GM21528 (cell line): ENCODE measurements around the gene ADD2.
"Not testable (repeated sequence)": the region's sequence is repeated elsewhere in the genome, so short reads cannot be mapped to it uniquely, and the experiment has no call there.

Experiments used
- ATAC-seq: cut with Tn5 transposase; IDR thresholded peaks from one replicate; pipeline ENCODE4 v1.9.1; 2021; ENCODE audit warnings: mild to moderate bottlenecking, moderate library complexity; ENCODE audit not compliant: unreplicated experiment, low FRiP score

Gene ADD2

GRCh38 chr2:70753902-70754301, 14.1 kb downstream of the ADD2 start:
- ATAC-seq, result no peak

- ATAC-seq, result no peak
Measured at GRCh38 chr2:70753031-70753430, 15.0 kb downstream of the ADD2 start.

DNA sequence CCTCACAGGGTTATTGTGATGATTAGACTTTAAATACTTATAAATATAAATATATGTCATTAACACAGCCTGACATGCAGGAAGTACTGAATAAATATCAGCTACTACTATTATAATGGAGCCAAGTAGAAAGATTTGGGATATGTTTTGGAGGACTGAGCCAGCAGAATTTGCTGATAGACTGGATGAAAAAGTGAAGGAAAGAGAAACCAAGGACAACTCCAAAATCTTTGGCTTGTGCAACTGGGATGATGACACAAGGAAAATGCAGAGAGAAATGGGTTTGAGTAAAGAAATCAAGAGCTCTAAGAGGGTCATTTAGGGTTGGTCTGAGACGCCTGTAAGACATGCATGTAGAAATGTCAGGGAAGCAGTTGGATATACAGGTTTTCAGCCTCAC, 15.6 kb downstream of the ADD2 start:
- no peak for ATAC-seq

- ATAC-seq, result no peak
Measured at GRCh38 chr2:70751881-70752280, 16.1 kb downstream of the ADD2 start.

GRCh38 chr2:70750320-70750719, 17.7 kb downstream of the ADD2 start:
- no peak for ATAC-seq

- ATAC-seq, result no peak
Measured at GRCh38 chr2:70748002-70748784, 19.8 kb downstream of the ADD2 start.

- ATAC-seq, result no peak
Measured at GRCh38 chr2:70747284-70747683, 20.7 kb downstream of the ADD2 start.

DNA sequence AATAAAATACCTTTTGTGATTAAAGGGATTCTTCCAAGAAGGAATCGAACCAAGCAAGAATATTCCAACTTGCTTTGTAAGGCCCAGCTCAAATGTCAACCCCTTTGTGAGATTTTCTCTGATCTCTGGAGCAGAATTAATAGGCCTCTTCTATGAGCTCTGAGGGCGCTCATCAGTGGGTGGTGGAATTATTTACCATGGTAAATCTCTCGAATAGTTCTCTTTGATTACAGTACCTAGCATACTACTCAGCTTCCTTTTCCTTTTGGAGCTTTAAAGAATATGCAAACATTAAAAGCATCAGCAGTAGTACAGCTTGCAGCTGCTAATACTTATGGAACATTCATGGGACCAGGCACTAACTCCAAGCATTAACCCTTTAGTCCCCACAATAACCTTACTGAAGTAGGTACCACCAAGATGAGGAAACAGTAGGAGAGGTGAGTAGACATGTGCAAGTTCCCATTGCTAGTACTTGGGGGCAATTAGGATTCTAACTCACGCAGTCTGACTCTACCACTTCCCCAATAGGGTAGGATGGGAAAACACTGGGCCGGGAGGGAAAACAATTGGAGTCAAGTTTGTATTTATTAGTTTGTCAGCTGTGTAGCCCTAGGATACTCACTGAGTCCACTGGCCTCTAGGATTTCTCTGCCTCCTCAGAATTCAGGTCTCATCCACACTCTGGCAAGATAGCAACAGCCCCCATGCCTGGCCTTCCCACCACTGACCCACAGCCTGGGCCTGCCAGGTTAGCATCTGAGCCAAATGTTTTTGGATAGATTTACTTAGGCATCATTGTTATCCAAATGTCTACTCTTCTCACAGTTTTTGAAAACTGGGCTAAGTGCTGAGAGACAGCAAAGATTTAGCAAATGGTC, 21.7 kb downstream of the ADD2 start:
- no peak for ATAC-seq

DNA sequence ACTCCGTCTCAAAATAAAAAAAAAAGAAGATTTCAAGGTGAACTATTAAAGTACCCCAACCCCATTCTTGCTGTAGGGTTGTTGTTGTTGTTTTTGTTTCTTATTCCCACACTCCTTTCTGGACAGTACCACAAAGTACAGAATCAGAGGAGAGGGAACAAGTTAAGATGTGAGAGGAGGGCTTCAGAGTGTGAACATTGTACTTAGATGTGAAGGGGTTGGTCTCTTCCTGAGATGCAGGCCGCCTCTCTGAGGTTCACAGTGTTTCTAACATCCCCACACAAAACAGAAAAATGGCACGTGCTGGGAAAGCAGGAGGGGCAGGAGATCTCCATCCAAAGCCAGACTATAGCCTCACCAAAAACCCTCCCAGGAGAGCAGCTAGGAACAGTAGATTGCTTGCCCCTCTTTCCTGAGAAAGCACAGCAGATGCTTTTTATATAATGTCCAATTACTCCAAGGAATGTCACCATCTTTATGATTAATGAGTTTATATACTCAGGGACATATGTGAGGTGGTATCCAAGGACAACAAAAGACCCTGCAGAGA, 22.6 kb downstream of the ADD2 start:
- ATAC-seq, result no peak

GRCh38 chr2:70744397-70744796, 23.6 kb downstream of the ADD2 start:
- no peak for ATAC-seq

- ATAC-seq, result no peak
Measured at GRCh38 chr2:70743677-70744076, 24.3 kb downstream of the ADD2 start.

- ATAC-seq, result no peak
Measured at GRCh38 chr2:70743068-70743467, 24.9 kb downstream of the ADD2 start.

DNA sequence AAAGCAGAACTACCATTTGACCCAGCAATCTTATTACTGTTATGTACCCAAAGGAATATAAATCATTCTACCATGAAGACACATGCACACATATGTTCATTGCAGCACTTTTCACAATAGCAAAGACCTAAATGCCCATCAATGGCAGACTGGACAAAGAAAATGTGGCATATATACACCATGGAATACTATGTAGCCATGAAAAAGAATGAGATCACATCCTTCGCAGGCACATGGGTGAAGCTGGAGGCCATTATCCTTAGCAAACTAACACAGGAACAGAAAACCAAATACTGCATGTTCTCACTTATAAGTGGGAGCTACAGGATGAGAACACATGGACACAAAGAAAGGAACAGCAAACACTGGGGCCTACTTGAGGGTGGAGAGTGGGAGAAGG, 28.5 kb downstream of the ADD2 start:
- not testable (repeated sequence) for ATAC-seq

DNA sequence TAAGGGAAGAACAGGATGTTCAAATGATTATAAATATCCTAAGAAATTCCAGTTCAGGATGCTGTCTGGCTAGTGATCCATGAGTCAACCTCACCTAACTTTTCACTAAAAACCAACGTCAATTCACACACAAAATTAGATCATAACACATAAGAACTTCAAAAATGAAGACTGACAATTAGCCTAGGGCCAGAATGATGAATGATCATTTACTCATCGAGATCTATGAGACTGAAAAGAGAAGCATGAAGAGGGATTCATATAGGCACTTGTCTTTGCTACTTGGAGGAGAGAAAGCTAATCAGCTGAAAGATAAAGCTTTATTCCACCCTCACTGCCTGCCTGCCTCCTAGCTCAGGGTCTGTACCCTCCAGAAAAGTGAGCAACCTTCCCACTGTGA, 29.8 kb downstream of the ADD2 start:
- no peak for ATAC-seq

DNA sequence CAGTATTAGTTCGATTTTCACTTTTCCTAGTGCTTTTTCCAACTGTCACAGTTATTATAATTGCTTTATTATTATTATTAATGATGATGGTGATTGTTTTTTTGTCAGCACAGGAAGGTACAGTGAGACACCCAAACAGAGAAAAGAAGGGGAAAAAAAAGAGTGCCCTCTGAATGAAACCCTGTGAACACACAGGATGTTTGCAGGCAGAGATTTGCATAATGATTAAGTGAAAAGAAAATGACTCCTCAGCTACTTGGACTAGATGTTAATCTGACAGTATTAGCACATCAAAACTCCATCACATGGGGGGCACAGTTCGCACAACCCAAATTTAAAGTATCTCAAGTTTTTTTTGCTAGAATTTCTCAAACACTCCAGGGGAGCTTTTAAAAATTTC, 32.9 kb downstream of the ADD2 start:
- ATAC-seq, result no peak

DNA sequence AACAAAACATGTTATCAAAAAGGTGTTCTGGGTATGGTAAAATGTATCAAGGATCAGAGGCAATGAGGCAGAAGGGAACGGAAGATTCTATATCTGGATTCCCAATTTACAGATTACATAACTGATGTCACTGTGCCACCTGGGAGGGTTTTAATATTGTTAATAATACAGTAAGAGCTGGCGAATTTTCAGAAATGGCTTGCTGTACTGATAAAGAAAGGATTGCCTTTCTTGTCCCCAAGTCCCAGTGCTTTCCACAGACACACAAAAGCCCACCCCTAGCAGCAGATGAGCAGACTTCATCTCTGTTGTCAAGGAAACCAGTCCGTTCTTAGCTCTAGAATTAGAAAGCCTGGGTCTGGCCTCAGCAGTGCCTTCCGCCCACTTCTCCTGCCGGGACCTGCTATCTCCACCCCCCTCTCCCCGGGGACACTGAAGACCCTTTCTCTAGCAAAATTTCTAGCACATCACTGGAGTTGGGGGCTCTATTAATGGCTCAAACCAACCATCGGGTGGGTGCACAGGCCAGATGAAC, 34.3 kb downstream of the ADD2 start:
- ATAC-seq, result no peak

- ATAC-seq, result no peak
Measured at GRCh38 chr2:70732766-70733645, 35.0 kb downstream of the ADD2 start.

- ATAC-seq, result no peak
Measured at GRCh38 chr2:70730730-70731129, 37.3 kb downstream of the ADD2 start.

DNA sequence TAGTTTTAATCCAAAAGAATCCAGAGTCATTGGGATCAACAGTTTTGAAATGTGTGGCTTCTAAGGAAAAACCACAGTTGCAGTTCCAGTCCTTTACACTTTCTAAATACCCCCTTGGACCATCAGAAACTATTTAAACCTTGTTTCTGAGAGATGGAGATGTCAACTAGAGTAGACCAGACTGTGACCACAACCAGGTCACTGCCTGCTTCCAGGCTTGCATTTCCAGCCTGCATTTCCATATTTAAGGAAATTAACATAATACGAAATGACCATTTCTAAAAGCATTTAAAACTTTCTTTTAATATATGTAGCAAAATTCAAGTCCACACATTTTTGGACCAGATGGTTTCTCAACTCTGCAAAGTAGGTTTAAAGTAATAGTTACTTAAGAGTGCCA, 38.4 kb downstream of the ADD2 start:
- ATAC-seq, result no peak

DNA sequence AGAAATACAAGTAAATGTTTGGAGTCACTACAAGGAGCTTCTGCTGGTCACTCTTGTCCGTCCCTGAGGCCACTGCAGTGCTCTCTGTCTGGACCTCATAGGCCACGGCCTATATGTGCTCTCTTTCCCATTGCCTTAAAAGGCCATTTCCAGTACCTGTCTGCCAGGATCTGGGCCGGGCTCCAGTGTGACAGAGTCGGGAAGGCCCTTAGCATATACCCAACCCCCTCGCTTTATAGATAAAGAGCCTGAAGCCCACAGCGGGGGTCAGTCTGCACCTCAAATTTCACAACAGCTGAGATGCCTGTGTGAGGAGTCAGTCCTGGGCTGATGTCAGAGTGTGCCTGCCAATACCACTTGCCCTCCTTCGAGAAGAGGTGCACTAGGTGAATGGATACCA, 39.9 kb downstream of the ADD2 start:
- ATAC-seq, result no peak
